ENCODE measurements around the gene SPTSSA.

SPTSSA gene

DNA sequence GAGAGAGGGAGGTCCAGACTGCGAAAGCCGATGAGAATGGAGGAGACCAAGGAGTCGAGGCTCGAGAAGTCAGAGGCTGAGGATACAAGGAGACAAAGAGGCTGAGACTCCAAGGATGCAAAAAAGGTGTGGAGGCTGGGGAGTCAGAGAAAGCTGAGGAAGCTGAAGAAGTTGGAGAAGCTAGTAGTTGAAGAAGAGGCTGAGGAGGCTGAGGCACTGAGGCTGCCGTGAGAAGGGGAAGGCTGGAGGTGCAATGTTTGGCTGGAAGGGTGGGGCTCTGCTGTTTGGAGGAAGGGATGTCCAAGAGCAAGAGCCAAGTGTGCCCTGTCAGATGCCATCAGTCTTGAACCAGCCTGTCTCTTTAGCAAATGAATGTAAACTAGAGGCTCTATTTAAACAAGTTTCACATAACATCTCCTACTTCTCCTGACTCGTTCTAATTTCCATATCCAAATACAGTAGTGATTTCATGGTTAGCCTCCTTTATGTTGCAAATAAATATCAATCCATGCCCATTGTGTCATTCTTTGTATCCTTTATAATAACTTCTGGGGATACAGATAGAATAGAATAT, 10.8 kb upstream of the SPTSSA start:
- no peak for DNase-seq (ENCODE audit: low spot score)
- in situ Hi-C loops (cut with MboI; ENCODE audit: low sequenced_read_pairs, unreplicated experiment) = no loop called here
- TF ChIP-seq, protein P1, sequence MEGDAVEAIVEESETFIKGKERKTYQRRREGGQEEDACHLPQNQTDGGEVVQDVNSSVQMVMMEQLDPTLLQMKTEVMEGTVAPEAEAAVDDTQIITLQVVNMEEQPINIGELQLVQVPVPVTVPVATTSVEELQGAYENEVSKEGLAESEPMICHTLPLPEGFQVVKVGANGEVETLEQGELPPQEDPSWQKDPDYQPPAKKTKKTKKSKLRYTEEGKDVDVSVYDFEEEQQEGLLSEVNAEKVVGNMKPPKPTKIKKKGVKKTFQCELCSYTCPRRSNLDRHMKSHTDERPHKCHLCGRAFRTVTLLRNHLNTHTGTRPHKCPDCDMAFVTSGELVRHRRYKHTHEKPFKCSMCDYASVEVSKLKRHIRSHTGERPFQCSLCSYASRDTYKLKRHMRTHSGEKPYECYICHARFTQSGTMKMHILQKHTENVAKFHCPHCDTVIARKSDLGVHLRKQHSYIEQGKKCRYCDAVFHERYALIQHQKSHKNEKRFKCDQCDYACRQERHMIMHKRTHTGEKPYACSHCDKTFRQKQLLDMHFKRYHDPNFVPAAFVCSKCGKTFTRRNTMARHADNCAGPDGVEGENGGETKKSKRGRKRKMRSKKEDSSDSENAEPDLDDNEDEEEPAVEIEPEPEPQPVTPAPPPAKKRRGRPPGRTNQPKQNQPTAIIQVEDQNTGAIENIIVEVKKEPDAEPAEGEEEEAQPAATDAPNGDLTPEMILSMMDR (IDR thresholded peaks at IDR 0.05; ENCODE audit: borderline replicate concordance, control extremely low read depth, extremely low read depth, insufficient read depth, missing control alignments) = no peak

DNA sequence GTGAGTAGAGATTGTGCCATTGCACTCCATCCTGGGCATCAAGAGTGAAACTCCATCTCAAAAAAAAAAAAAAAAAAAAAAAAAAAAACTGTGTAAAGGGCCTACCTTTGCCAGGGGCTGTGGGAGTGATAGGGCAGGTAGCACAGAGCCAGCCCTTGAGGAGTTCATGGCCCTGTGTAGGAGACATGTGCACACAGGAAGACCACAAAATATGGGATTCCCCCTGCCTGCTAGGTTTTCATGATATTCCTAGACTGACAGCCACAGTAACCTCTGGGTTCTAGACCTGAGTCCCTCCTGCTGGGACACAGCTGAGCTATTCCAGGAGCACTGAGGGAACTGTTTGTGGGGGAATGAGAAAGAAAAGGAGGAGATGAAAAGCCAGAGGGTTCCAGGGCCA, 8.3 kb upstream of the SPTSSA start:
- DNase-seq (ENCODE audit: low spot score) = no peak
- TF ChIP-seq, protein P1 (IDR thresholded peaks at IDR 0.05; ENCODE audit: borderline replicate concordance, control extremely low read depth, extremely low read depth, insufficient read depth, missing control alignments) = no peak
- in situ Hi-C loops (cut with MboI; ENCODE audit: low sequenced_read_pairs, unreplicated experiment) = no loop called here

DNA sequence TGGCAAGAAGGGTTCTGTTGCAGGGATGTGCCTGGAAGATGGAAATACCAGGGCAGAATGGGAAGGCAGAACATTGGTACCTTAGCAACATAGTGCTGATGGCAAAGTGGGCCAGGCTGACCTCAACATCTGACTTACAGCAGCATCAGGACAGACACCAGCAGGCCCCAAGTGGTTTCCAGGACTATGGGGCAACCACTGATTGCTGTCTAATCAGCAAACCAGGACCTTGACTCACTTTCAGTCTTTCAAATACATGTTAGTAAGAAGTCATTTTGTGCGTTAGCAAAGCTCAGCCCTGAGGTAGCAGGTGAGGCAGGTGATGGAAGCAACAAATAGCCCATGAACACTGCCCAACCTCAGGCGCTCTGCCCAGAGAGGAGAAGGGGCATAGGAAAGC, 4.7 kb upstream of the SPTSSA start:
- TF ChIP-seq, protein P1 (IDR thresholded peaks at IDR 0.05; ENCODE audit: borderline replicate concordance, control extremely low read depth, extremely low read depth, insufficient read depth, missing control alignments) = no peak
- DNase-seq (ENCODE audit: low spot score) = no peak
- in situ Hi-C loops (cut with MboI; ENCODE audit: low sequenced_read_pairs, unreplicated experiment) = no loop called here

DNA sequence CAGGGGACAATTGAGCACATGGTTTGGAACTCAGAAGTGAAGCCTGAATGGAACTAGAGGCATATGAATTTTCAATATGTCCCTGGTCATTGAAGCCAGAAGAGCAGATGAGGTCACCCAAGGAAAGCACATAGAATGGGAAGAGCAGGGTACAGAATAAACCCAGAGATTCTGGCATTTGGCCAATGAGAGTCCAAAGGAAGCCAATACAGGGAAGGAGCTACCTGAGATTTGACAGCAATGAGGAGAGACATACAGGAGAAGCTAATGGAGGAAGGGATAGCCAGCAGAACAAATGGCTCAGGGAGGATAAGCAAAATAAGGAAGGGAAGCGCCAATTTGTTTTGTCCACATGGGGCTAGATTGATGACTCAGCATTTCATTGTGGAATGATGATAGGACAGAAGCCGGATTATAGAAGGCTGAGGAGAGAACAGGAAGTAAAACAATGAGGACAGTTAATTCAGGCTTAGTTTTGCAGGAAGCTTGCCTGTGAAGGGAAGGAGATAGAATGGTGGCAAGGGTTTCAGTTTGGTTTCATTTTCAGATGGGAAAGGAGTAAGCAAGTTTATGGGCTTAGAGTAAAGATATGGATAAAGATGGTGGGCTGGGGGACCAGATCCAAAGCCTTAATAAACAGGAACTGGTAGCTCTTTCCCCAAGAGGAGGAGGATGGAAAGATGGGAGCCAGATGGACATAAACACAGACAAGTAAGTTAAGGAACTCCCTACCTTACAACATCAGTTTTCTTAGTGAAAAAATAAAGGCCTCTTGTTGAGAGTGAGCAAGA, 3.2 kb upstream of the SPTSSA start:
- in situ Hi-C loops (cut with MboI; ENCODE audit: low sequenced_read_pairs, unreplicated experiment) = no loop called here
- DNase-seq (ENCODE audit: low spot score) = no peak
- TF ChIP-seq, protein P1 (IDR thresholded peaks at IDR 0.05; ENCODE audit: borderline replicate concordance, control extremely low read depth, extremely low read depth, insufficient read depth, missing control alignments) = no peak

DNA sequence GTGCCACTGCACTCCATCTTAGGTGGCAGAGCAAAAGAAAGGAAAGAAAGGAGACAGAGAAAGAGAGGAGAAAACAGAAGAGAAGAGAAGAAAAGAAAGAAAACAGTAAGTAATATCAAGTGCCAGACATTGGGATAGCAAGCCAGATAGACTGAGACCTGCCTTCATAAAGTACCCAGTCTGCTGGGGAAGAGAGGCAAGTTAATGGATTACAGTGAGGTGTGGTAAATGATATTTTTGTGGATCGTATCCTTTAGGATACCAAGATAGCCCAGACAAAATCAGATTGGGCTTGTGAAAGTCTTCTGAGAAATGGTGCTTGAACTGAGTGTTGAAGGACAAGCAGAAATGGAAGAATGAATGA, 1.5 kb upstream of the SPTSSA start:
- DNase-seq (ENCODE audit: low spot score) = no peak
- in situ Hi-C loops (cut with MboI; ENCODE audit: low sequenced_read_pairs, unreplicated experiment) = no loop called here
- TF ChIP-seq, protein P1 (IDR thresholded peaks at IDR 0.05; ENCODE audit: borderline replicate concordance, control extremely low read depth, extremely low read depth, insufficient read depth, missing control alignments) = no peak

DNA sequence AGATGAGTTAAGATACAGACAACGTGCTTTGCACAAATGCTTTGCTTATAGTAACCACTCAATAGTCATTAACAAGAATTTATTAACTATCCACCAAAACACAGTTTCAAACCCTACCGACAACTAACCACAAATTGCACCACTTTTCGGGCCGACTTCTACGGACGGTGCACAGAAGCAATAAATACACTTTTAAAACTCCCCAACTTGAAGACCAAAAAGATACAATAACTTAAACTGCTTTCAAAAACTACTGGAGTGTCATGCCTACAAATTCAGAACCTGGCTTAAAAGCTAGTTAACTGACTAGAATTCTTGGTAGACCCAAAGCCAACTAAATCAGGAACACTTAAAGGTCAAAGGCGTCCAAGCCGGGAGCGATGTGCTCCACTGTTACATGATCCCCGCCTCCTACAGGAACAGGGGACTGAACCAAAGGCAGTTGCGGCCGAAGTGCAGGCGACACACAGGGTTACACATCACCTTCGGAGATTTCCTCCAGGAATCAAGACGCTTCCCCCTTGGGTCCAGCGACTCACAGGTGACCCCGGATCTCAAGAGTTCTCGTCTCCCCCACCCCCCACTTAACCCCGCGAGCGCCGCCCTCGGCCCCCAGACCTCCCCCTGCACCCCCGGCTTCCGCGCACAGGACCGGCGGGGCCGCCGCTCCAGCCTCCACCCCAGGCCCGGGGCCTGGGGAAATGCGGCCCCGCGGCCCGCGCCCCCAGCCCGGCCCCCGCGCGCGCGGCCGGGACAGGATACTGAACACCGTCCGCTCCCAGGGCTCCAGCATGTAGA, 507 bp downstream of the SPTSSA start:
- DNase-seq (ENCODE audit: low spot score) = no peak
- TF ChIP-seq, protein P1 (IDR thresholded peaks at IDR 0.05; ENCODE audit: borderline replicate concordance, control extremely low read depth, extremely low read depth, insufficient read depth, missing control alignments) = no peak
- in situ Hi-C loops (cut with MboI; ENCODE audit: low sequenced_read_pairs, unreplicated experiment) = no loop called here
